ENCODE results near the gene RAI1.

The RAI1 gene

DNA sequence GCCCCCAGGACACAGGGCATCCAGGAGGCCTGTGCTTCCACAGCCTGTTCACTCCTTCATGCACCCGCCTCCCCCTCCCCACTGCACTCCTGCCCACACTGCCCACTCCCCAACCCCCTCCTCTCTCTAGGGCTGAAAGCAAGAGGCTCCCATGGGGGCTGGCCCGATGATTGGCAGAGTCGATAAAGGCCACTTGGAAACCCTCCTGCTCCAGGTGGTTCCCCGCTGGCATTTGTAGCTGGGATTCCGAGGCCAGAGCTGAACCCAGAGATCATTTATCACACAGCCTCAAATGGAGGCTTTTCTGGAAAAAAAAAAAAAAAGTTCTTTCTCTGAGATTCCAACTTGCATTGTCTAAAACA is 81.5 kb downstream of the RAI1 start:
- no peak for DNase-seq (ENCODE audit: low read depth in 2 of 3, low spot score in 1 of 3)

DNA sequence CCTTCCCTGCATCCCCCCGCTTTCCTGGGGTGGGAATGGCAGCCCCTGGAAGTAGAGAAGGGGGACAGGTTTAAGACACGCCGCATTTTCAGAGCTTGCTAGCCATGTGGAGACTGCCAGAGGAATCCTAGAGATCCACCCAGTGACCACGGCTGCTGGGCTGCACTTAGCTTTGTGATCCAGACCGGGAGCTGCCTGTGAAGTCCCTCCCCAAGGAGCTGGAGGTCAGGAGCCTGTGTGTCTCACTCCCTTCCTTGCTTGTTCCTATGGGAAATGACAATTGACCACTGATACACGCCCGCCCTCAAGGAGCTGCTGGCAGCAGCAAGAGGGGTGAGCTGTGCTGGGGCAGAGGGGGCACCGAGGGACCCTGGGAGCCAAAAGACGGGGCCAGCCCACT is 81.9 kb downstream of the RAI1 start:
- no peak for DNase-seq (ENCODE audit: low read depth in 2 of 3, low spot score in 1 of 3)

DNA sequence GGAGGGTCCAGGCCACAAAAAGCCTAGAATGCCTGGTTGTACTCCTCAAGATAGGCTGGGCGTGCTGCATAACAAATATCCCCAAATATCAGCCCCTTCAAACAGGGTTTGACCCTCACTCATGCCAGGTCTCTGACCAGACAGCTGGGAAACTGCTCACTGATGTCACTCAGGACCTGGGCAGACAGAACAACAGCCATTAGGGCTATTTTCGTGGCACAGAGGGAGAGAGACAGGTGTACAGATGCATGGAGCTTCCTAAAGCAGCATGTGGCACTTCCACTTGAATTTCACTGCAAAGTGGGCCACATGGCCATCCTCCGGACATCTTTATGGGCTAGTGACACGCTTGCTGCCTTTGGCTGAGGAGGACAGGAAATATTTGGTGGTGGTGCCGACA is 82.5 kb downstream of the RAI1 start:
- no peak for DNase-seq (ENCODE audit: low read depth in 2 of 3, low spot score in 1 of 3)

DNA sequence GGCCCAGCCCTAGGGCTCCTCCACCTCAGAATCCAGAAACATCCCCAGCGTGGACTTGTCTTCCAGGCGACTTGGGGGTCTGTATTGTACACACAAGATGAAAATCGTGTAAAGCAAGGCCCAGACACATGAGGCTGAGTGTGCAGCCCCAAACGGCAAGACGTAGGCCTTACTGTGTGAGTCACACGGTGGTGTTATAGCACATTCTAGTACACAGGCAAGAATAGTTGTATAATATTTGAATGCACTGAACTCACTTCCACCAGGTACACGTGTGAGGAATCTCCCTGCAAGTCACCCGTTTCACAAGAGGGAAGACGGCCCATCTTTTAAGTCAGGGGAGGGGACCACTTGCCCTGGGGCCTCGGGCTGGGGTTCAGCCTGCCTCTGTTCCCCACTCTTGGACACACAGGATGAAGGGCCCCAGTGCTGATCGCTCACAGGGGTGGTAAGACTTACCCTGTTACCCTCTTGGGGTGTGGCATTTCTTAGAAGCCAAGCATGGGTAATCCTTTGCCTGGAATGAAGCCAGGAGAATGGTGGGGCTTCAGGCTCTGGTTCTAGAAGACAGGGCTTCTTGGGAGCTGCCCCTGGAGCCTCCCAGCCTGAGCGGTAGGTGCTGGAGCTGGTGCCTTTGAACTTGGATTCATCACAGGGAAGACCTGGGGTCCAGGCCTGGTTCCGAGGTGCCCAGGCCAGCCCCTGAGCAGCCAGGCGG is 84.3 kb downstream of the RAI1 start:
- DNase-seq (ENCODE audit: low read depth in 2 of 3, low spot score in 1 of 3) = no peak

DNA sequence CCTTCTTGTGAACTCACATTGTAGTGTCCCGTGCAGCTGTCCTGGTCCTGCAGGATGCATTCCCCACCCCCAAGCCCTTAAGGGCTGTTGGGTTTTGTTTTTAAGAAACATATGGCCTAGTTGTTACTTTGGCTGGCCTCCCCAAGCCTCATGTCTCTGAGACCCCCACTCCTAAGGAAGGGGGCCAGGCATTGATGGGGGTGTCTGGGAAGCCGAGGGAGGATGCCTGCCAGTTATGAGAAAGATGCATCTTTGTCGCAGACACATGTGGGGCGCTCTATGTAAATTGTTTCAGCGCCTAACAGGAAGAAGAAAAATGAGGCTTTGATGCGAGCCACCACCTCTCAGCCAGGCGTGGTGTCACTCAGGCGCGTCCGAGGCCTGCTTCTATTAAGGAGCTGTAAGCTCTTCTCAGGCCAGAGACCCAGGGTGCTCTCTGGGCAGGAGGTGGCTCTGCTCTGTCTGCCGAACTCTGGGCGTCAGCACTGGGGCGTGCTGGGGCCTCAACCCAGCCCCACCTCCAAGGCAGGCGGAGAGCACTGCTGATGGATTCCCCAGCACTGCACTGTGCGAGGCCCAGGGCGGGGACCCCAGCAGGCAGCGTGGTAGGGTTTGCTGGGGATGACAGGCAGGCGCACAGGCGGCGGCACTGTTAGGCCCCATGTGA is 85.0 kb downstream of the RAI1 start:
- DNase-seq (ENCODE audit: low read depth in 2 of 3, low spot score in 1 of 3) = no peak

DNA sequence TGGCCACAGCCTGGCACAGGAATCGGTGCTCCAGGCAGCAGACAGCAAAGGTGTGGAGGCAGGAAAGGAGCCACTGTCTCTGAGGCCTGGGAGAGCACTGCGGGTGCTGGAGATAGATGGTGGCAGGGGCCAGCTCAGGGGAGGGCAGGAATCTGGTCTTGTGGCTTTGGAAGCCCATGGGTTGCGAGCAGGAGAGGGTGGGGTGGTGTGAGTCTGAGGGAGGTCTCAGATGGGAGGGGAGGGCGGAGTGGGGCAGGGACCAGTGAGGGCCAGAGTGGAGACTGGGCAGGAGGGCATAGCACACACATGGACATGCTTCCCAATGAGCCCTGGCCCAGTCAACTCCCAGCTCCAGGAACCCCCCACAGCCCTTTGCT is 85.5 kb downstream of the RAI1 start:
- no peak for DNase-seq (ENCODE audit: low read depth in 2 of 3, low spot score in 1 of 3)

DNA sequence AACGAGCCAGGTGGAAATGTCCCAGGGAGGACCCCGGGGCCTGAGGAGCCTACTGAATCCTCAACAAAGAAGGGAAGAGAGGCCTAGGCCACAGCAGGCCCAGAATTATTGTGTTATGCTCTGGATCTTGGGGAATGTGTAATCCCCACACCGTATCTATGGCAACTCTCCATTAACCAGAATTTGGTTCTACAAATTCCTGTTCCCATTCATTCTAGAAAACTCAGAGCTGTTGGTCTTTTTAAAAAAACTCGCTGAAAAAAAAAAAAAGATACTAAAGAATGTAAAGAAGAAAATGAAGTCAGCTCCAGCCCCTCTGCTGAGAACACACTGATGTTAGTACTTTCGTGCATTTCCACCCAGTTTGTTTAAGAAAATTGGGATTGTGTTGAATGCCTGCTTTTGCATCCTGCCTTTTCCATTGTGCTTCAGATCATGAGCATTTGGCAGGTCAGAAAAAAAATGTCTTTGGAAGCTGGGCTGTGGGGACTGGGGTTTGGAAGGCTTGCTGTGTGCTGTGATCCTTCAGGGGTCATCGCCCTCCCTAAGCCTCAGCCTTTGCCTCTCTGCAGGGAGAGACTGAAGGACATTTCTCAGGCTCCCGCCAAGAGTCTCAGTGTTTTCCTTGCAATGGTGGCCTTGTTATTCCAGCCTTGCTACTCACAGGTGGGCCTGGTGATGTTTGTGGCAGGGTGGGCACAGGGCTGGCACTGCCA is 86.1 kb downstream of the RAI1 start:
- DNase-seq (ENCODE audit: low read depth in 2 of 3, low spot score in 1 of 3) = no peak

DNA sequence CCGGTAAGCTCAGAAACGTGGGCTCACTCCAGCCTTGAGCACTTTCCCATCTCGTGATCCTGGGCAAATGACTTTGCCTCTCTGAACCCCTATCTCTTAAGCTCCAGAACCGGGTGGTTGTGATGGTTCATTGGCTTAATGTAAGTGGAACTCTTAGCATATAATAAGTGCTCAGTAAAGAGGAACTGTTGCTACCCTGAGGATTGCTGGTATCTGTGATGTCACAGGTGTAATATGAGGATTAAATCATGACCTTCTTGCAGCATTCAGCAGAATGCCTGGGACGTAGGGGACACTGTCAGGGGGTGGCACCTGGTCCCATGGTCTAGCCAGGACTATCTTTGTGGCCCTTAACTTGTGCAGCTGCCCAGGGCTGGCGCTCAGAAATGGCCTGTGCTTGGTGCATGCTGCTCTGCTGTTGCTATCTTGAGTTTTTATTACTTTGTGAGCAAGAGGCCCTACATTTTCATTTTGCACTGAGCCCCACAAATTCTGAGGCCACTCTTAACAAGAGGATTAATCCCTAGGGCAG is 86.7 kb downstream of the RAI1 start:
- DNase-seq (ENCODE audit: low read depth in 2 of 3, low spot score in 1 of 3) = no peak

DNA sequence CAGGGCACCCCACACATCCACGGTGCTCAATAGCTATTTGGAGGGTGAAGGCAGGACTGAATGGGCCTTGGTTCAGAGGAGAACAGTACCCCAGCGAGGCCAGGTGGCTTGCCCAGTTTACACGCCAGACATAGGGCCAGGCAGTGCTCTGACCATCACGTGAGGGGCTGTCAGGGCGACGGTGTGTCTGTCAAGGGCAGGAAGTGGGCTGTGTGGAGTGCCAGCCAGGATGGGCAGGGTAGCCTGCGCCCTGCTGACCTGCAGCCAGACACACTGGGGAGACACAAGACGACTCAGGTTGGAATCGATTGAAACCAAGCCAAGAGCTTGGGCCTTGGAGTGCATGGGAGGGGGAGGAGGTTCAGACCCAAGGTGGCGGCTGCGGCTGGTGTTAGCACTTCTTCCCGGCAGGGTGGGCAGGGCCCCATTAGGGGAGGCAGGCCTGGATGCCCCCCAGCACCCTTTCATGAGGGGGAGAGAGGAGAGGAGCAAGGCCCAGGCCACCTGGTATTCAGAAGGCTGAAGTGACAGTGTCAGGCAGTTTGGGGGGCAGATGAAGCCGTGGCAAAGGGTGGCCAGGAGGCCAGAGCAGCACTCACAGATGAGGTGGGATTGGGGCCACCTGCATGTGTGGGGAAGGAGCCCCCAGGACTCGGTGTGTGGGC is 87.3 kb downstream of the RAI1 start:
- DNase-seq (ENCODE audit: low read depth in 2 of 3, low spot score in 1 of 3) = no peak

DNA sequence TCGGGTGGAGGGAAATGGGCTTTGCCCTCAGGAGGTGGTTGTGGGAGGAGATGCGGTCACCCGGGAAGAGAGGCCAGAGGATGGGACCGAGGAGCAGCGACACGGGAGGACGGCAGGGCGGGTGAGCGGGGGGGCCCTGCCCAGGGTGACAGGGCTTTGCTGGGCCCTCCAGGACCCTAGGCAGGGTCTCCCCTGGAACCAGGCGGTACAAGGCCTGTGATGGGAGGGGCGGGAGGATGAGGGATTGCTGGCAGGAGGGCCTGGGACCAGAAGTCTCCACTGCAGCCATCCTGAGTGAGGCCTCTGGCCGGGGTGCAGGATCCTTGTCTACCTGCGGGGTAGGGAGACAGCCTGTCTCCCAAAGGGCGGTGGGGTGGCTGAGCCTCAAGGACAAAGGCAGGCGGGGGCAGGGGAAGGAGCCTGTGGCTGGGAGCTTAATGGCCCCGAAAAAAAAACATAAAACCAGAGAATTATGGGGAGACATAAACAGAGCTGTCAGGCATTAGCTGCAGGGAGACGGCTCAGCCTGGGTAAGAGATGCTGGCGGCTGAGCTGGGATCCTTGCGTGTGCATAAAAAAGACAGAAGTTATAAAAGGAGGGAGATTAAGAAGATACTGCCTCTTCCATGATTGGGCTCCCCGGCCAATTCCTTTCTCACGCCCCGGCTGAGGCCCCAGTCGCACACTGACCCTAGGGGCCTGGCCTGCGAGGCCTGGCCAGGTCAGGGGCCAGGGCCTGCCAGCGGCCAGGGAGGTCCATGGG is 88.8 kb downstream of the RAI1 start:
- no peak for DNase-seq (ENCODE audit: low read depth in 2 of 3, low spot score in 1 of 3)

DNA sequence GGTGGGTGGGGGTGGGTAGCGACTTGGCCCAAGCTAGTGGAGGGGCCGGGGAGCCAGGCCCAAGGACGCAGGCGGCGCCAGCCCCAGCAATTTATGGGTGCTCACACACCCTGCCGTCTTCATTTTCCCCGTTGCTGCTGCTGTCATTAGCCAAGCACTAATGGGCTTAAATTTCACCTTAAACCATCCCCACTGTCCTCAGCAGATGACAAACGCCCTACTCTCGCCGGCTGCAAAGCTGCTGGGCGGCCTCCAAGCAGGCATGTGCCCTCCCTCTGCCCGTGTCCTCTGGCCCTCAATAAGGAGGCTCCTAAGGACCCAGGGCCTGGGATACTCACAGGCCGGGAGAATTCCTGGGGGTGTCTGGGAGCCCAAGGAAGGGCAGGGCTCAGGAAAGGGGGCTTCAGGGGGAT is 89.4 kb downstream of the RAI1 start:
- no peak for DNase-seq (ENCODE audit: low read depth in 2 of 3, low spot score in 1 of 3)

DNA sequence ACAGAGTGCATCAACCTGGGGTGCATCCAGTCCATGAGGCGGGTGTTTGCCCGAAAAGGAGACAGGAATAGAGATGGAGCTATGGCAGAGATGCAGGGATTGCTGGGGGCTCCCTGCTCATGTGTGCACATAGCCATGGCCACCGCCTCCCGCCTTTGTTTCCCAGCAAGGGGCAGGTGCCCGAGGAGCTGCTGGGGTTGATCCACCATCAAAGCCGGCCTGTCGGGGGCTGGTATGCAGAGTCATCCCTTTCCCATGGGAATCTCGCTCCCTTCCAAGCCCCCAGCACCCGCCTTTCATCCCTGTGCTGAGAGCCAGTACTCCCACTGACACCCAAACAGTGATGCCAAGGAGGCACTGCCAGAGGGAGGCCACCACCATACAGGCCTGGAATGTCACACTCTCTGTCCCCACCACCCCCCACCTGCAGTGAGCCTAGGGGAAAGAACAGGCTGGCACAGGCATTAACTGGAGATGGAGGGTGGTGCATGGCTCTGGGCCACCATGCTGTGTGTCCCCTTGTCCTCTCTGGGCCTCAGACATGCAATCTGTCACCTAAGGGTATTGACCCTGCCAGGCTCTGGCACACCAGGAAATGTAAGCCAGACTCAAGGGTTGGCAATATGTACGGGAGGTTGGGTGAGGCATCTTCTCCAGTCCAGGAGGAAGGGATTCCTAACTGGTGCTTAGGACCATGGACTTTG is 90.4 kb downstream of the RAI1 start:
- no peak for DNase-seq (ENCODE audit: low read depth in 2 of 3, low spot score in 1 of 3)

DNA sequence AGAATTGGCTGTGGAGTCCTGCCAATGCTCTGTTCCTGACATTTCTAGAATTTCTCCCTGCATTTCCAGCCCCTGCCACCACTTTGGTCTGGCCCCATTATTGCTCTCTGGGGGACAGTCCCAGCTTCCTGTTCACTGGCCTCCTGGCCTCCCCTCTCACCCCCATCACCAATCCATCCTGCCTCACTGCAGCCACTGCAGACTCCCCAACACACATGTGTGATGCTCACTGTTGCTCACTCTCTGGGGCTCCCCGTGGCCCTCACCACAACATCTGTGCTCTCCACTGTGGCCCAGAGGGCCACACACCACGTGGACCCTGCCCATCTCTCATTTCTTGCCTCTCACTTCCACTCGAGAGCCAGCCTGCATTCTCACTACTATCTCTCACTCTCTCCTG is 91.0 kb downstream of the RAI1 start:
- no peak for DNase-seq (ENCODE audit: low read depth in 2 of 3, low spot score in 1 of 3)

DNA sequence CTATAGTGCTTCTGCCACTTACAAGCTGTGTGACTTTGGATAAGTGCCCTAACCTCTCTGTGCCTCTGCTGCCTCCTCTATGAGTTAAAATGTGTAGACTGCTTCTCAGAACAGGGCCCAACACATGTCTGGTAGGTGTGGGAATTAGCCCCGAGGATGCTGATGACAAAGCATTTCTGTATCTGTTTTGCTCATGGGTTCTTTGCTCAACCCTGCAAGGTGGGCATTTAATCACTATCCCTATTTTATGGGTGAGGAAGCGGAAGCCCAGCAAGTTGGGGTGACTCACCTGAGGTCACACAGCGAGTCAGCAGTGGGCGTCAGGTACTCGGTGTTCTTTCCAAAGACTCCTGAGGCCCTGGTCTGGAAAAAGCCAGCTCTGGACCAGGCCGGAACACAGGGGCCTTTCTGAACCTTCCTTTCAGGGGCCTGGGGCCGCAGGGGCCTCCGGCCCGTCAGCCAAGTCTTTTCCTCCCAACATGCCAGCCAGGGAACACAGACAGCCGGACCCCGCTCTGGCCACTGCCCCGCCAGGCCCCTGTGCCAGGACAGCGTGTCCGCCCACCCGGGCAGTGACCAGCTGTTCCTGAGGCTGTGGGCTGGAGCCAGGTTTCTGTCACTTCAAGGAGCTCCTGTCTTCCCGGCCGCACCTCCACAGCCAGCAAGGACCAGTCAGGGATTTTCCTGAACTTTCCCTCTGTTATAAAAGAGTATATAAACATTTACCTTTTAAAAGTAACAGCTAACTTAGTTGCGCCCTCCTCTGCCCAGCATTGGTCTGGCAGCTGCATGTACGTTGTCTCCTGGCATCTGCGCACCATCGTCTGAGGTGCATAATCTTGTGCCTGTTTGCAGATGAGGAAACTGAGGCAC is 93.0 kb downstream of the RAI1 start:
- no peak for DNase-seq (ENCODE audit: low read depth in 2 of 3, low spot score in 1 of 3)

DNA sequence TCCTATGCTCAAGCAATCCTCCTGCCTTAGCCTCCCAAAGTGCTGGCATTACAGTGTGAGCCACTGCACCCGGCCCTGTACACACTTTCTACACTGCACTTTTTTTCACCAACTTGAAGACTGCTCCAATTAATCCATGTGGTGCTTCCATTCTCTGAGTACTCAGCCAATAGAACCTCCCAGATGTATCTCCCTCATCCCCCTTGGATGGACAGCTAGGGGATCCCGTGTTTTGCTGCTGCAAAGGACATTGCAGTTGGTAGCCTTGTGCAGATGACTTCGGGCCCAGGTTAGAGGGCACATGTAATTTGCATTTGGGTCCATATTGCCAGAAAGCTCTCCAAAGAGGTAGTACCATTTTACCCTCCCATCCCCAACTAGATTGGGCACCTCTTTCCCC is 95.6 kb downstream of the RAI1 start:
- DNase-seq (ENCODE audit: low read depth in 2 of 3, low spot score in 1 of 3) = no peak

DNA sequence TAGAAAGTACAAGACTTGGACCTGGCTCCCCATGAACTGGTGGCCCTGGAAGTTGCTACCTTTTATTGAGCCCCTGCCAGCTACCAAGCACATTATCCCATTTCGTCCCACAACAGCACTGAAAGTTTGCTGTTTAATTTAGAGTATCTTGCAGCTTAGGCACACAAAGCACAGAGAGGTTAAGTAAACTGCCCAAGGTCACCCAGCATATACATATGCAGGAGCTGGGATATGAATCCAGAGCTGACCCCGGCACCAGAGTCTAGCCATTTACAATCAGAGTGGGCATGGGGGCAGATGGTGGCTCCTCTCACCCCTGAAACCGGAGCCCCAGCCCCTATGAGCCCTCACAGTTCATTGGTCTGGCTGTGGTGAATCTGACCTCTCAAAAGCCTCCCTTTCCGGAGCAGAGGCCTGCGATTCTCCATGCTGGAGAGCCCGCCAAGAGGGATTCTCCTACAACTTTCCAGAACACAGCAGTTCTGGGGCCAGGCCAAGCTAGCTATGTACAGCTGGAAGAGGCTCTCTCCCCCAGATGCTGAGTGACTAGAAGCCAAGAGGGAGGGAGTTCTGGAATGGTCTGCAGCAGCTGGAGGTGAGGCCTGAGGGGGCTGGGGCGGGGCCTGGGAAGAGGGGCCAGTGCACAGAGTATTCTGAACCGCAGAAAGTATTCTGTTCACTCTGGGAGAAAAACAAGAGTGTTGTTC is 97.2 kb downstream of the RAI1 start:
- DNase-seq (ENCODE audit: low read depth in 2 of 3, low spot score in 1 of 3) = no peak

DNA sequence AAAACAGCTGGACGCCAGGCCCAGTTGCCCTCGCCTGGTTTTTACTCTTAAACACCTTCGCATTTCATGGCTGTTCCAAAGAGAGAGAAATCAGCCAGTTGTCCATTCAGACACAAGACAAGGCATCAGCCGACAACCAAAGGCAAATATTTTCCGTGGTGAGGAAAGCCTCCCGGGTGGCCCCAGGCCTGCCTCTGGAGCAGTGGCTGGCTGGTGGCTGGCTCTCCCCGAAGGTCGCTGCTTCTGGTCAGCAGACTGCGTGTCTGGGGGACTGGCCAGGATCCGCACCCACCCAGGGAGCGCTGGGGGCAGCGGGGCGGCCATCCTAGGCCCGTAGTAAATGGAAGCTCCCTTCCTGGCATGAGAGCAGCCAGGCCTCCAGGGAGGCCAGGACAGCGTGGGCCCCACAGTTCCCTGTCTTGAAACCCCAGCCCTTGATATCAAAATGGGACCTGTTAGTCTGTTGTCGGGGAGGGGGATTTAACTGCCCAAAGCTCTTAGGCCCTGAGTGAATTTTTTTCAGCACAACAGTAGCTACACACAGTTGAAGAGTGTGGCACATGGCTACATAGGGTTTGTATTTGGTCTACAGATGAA is 97.9 kb downstream of the RAI1 start:
- no peak for DNase-seq (ENCODE audit: low read depth in 2 of 3, low spot score in 1 of 3)

DNA sequence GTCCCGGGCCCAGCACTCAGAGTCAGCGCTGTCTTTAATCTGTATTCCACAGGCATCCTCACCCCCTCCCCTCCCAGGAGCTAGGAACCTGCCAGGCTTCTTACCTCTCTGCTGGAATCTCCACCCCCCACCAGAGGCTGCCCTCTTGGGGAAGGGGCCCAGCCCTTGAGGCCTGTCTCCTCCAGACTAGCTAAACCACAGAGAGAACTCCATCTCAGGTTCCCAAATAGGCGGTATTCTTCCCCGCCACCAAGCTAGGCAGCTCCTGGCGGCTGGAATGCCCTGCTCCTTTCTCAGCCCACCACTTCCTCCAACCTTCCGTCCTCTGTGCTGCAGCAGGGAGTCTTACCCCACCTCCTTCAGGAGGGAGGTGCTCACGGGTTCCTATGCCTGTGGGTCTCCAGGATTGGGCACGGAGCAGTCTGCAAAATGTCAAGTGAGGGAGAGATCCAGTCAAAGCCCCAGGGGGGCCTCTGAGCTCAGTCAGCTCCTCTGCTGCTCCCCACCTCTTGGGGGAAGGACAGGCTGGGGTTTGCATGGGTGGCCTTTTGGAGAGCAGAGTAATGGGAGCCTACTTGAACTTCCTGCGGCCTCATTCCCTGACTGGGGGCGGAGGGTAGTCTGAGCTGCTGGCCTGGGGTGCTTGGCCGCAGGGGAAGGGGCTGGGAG is 99.8 kb downstream of the RAI1 start:
- DNase-seq (ENCODE audit: low read depth in 2 of 3, low spot score in 1 of 3) = no peak
